KMS-11 (cell line): ENCODE results near the gene MED13L.

ENCODE experiments used
- H2AFZ ChIP-seq: fragments of 200-600 bp; sonication (generic); 2 replicates; pipeline ENCODE4 v1.6.1; 2016; ENCODE audit warnings: antibody characterized with exemption, mixed run types, low read depth
- H3K27ac ChIP-seq: fragments of 200-600 bp; sonication (generic); 2 replicates; pipeline ENCODE4 v1.6.1; 2016; ENCODE audit warnings: mild to moderate bottlenecking, mixed run types
- H3K27me3 ChIP-seq: fragments of 200-600 bp; sonication (generic); 2 replicates; pipeline ENCODE4 v1.6.1; 2017; ENCODE audit warnings: mild to moderate bottlenecking, low read depth, mixed run types, moderate library complexity; ENCODE audit not compliant: insufficient read depth
- H3K36me3 ChIP-seq: fragments of 200-600 bp; sonication (generic); 2 replicates; pipeline ENCODE4 v1.6.1; 2017; ENCODE audit warnings: mild to moderate bottlenecking, mixed run types; ENCODE audit not compliant: insufficient read depth
- H3K4me1 ChIP-seq: fragments of 200-600 bp; sonication (generic); 2 replicates; pipeline ENCODE4 v1.6.1; 2016; ENCODE audit warnings: mild to moderate bottlenecking, low read depth, mixed run types; ENCODE audit not compliant: poor library complexity, severe bottlenecking
- H3K4me2 ChIP-seq: fragments of 200-600 bp; sonication (generic); 2 replicates; pipeline ENCODE4 v1.7.0; 2016; ENCODE audit warnings: mild to moderate bottlenecking, mixed run types
- H3K4me3 ChIP-seq: fragments of 200-600 bp; sonication (generic); IDR thresholded peaks from 2 replicates; pipeline ENCODE4 v1.6.1; 2017; ENCODE audit warnings: low read depth, low read length, mixed read lengths; ENCODE audit not compliant: insufficient read depth
- H3K79me2 ChIP-seq: fragments of 200-600 bp; sonication (generic); 2 replicates; pipeline ENCODE4 v1.6.1; 2016; ENCODE audit warnings: low read depth, mixed run types; ENCODE audit not compliant: insufficient read depth
- H3K9ac ChIP-seq: fragments of 200-600 bp; sonication (generic); 2 replicates; pipeline ENCODE4 v1.6.1; 2016; ENCODE audit warnings: mild to moderate bottlenecking, mixed run types
- H4K20me1 ChIP-seq: fragments of 200-600 bp; sonication (generic); 2 replicates; pipeline ENCODE4 v1.6.1; 2016; ENCODE audit warnings: mild to moderate bottlenecking, mixed run types; ENCODE audit not compliant: insufficient read depth
- TF ChIP-seq, protein P1 (sequence below): fragments of 200-600 bp; sonication (generic); conservative IDR thresholded peaks from 2 replicates; pipeline ENCODE4 v1.6.1; 2017; ENCODE audit warnings: low read depth, mild to moderate bottlenecking, antibody characterized with exemption, low read length, moderate library complexity, mixed read lengths

MED13L gene

DNA sequence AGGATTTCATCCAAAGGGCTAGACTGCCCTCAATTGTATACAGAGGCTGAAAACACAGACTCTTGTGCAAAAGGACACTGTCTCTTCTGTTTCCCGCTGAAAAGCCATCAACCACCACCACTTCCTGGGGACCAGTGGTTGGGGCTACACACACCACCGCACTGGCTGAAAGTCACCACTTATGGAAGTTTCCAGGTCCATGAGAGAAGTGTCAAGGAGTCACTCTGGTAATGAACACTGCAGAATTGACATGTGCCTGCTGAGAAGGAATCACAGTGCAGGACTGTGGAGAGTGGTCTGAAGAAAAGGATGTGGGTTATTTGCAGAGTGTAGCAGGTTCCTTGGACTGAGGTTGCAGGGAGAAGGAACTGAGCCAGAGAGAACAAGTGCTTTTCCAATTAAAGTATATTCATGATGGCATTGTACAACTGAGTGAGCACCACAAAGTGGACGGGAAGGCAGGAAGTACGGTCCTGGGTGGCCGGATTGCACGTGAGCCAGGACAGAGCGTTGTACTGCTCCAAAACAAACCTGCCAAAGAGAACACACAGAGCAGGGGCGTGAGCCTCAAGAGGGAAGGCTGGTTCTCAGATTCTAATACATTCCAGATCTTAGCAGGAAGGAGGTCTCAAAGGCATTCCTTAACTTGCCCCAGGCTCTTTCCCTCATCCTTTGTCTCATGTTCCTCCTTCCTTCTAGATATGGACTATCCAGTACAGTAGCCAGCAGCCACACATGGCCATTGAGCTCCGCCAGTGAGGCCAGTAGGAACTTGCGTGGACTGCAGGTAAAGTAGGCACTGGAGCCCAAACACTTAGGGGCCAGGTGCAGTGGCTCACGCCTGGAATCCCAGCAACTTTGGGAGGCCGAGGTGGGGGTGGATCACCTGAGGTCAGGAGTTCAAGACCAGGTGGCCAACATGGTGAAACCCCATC lies 316.4 kb downstream of the MED13L start:
- no peak overlapping the region for H3K27ac ChIP-seq
- no peaks in the 10 kb centered on the region for H3K4me1 ChIP-seq

DNA sequence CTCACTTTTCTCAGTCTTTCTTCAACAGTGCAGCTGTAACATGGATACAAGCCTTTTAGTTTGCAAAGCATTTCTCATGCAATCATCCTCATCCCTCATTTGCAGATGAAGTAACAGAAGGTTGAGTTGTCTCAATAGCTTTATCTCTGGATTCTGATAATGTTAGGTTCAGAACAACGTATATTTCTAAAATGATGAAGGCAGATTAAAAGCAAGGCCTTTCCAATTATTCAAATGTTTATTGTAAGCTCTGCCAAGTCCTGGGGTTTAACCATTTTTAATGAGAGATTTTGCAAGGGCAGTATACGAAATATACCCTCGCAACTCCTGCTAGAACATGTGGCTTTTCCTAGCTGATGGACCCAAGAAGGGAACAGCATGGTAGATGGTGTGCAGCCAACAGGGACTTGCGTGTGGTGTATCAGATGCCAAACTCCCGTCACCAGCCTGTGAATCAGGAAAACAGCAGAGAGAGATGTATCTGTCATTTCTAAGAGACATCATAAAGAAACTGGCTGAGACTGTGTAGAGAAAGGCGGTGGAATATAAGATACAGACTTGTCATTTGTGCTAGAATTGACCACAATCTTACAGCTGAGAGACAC lies 319.7 kb downstream of the MED13L start:
- no peaks in the 10 kb centered on the region for H4K20me1 ChIP-seq
- H3K79me2 ChIP-seq = no peaks in the 10 kb centered on the region
- TF ChIP-seq, protein P1, sequence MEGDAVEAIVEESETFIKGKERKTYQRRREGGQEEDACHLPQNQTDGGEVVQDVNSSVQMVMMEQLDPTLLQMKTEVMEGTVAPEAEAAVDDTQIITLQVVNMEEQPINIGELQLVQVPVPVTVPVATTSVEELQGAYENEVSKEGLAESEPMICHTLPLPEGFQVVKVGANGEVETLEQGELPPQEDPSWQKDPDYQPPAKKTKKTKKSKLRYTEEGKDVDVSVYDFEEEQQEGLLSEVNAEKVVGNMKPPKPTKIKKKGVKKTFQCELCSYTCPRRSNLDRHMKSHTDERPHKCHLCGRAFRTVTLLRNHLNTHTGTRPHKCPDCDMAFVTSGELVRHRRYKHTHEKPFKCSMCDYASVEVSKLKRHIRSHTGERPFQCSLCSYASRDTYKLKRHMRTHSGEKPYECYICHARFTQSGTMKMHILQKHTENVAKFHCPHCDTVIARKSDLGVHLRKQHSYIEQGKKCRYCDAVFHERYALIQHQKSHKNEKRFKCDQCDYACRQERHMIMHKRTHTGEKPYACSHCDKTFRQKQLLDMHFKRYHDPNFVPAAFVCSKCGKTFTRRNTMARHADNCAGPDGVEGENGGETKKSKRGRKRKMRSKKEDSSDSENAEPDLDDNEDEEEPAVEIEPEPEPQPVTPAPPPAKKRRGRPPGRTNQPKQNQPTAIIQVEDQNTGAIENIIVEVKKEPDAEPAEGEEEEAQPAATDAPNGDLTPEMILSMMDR = no peak
- no peak overlapping the region for H3K27ac ChIP-seq
- no peak overlapping the region for H3K4me2 ChIP-seq
- no peak overlapping the region for H3K4me3 ChIP-seq
- H3K4me1 ChIP-seq = no peaks in the 10 kb centered on the region
- no peak overlapping the region for H3K9ac ChIP-seq
- no peak overlapping the region for H2AFZ ChIP-seq
- H3K36me3 ChIP-seq = no peaks in the 10 kb centered on the region
- no peaks in the 10 kb centered on the region for H3K27me3 ChIP-seq

More for the DNA sequence above, 316.4 kb downstream of the MED13L start:
- Histone ChIP-seq H3K4me3 (no peak overlapping the region), H3K36me3 (no peaks in the 10 kb centered on the region), H3K27me3 (no peaks in the 10 kb centered on the region), H4K20me1 (no peaks in the 10 kb centered on the region), H3K79me2 (no peaks in the 10 kb centered on the region), H3K4me2 (no peak overlapping the region), H2AFZ (no peak overlapping the region), H3K9ac (no peak overlapping the region)
- TF ChIP-seq, protein P1 = no peak

DNA sequence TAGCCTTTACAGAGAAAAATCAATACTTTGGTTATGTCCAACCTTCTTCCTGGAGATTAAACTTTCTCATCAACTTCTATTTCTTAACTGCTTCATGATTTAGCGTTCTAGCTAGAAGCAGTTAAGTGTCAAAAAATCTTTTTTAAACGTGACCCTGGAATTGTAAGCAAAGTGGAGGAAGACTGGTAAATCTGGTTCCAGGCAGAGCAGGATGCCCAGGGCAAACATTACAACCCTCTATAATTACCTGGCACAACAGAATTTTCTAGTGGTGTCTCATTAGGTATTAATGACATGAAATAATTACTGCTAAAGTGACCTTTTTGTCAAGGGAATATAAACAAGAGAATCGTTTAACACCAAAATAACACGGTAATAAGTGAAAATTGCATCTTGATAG lies 320.8 kb downstream of the MED13L start:
- TF ChIP-seq, protein P1 = no peak
- Histone ChIP-seq H3K27ac (no peak overlapping the region), H4K20me1 (no peaks in the 10 kb centered on the region), H3K27me3 (no peaks in the 10 kb centered on the region), H3K79me2 (no peaks in the 10 kb centered on the region), H3K9ac (no peak overlapping the region), H3K4me2 (no peak overlapping the region), H3K4me1 (no peaks in the 10 kb centered on the region), H3K4me3 (no peak overlapping the region), H2AFZ (no peak overlapping the region), H3K36me3 (no peaks in the 10 kb centered on the region)

DNA sequence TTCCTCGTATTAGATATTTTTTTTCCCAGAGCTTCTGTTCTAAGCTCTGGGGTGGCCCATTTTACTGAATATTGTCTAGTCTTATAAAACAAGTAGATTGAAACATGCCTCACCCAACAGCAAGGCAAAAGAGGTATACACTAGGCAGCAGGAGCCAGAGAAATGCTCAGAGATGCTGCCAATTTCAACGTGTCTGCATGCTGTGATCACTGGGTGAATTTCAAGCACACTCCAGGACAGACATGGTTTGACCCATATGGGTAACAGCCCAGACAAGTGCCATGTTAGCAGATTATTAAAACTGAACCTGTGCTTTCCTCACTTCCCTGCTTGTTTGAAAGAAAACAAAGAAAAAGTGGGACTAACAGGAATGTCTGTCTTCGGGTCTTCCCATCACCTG lies 321.3 kb downstream of the MED13L start:
- Histone ChIP-seq H3K27me3 (no peaks in the 10 kb centered on the region), H4K20me1 (no peaks in the 10 kb centered on the region), H3K9ac (no peak overlapping the region), H2AFZ (no peak overlapping the region), H3K4me2 (no peak overlapping the region), H3K36me3 (no peaks in the 10 kb centered on the region), H3K79me2 (no peaks in the 10 kb centered on the region), H3K4me3 (no peak overlapping the region), H3K4me1 (no peaks in the 10 kb centered on the region), H3K27ac (no peak overlapping the region)
- TF ChIP-seq, protein P1 = no peak
